HEK293 (cell line): ENCODE data around the gene CCDC12.

Experiments
- CTCF ChIA-PET: fragments of 350-600 bp; formaldehyde crosslinking; extraction: SDS; loops from one replicate; lab custom pipeline; 2021; ENCODE audit warnings: antibody characterized with exemption; lab: Yijun Ruan, JAX
- POLR2A ChIA-PET: fragments of 300-600 bp; formaldehyde crosslinking; extraction: SDS; loops from one replicate; lab custom pipeline; 2020; ENCODE audit warnings: antibody characterized with exemption, inconsistent platforms; lab: Yijun Ruan, JAX
- H3K27ac ChIP-seq: fragments of 200-500 bp; sonication (Bioruptor generic); 2 replicates; pipeline ENCODE4 v1.5.1; 2014; ENCODE audit warnings: low read depth, low read length, control low read depth, inconsistent platforms; ENCODE audit errors: extremely low read depth
- H3K36me3 ChIP-seq, 2 experiments: fragments of 200-500 bp in 1 of 2; sonication (Bioruptor generic) in 1 of 2; 1 replicate in 1 of 2; 2 replicates in 1 of 2; pipeline ENCODE4 v1.5.1; 2014 to 2017; ENCODE audit warnings: inconsistent platforms in 2 of 2, low read length in 2 of 2; ENCODE audit not compliant: control insufficient read depth in 2 of 2, insufficient read depth in 1 of 2
- H3K4me1 ChIP-seq: fragments of 200-500 bp; sonication (Bioruptor generic); 2 replicates; pipeline ENCODE4 v1.5.1; 2014; ENCODE audit warnings: mild to moderate bottlenecking, low read length, inconsistent platforms; ENCODE audit not compliant: control insufficient read depth, insufficient read depth
- H3K4me3 ChIP-seq: 2 replicates; pipeline ENCODE4 v1.5.1; 2011; ENCODE audit warnings: low read depth, mild to moderate bottlenecking, control low read depth, low read length, moderate library complexity
- H3K9me3 ChIP-seq: fragments of 200-500 bp; sonication (Bioruptor generic); 2 replicates; pipeline ENCODE4 v1.5.1; 2014; ENCODE audit warnings: low read depth, low read length, inconsistent platforms; ENCODE audit not compliant: control insufficient read depth, insufficient read depth
- BCL11A ChIP-seq: fragments of 450-650 bp; formaldehyde crosslinking; IDR thresholded peaks from 2 replicates; pipeline ENCODE4 v1.5.1; 2016; ENCODE audit warnings: low read depth, missing biosample characterization, missing genetic modification characterization
- EGR2 ChIP-seq: fragments of 450-650 bp; formaldehyde crosslinking; IDR thresholded peaks from 2 replicates; pipeline ENCODE4 v1.5.1; 2016; ENCODE audit warnings: low read depth, missing biosample characterization, missing genetic modification characterization
- GFI1B ChIP-seq: fragments of 450-650 bp; formaldehyde crosslinking; IDR thresholded peaks from 2 replicates; pipeline ENCODE4 v1.5.1; 2016; ENCODE audit warnings: missing biosample characterization, missing genetic modification characterization
- GLIS1 ChIP-seq: fragments of 450-650 bp; formaldehyde crosslinking; IDR thresholded peaks from 2 replicates; pipeline ENCODE4 v1.5.1; 2016; ENCODE audit warnings: missing biosample characterization, missing genetic modification characterization
- PRDM2 ChIP-seq: fragments of 450-650 bp; formaldehyde crosslinking; IDR thresholded peaks from 2 replicates; pipeline ENCODE4 v1.5.1; 2016; ENCODE audit warnings: missing biosample characterization, missing genetic modification characterization, borderline replicate concordance
- SCRT1 ChIP-seq: fragments of 450-650 bp; formaldehyde crosslinking; IDR thresholded peaks from 2 replicates; pipeline ENCODE4 v1.5.1; 2016; ENCODE audit warnings: missing biosample characterization, missing genetic modification characterization, borderline replicate concordance
- ZBTB17 ChIP-seq: fragments of 450-650 bp; formaldehyde crosslinking; IDR thresholded peaks from 2 replicates; pipeline ENCODE4 v1.5.1; 2016; ENCODE audit warnings: missing biosample characterization, missing genetic modification characterization
- ZBTB20 ChIP-seq: fragments of 450-650 bp; formaldehyde crosslinking; IDR thresholded peaks from 2 replicates; pipeline ENCODE4 v1.5.1; 2016; ENCODE audit warnings: missing biosample characterization, missing genetic modification characterization
- ZFHX2 ChIP-seq: fragments of 450-650 bp; formaldehyde crosslinking; conservative IDR thresholded peaks from 2 replicates; pipeline ENCODE4 v1.5.1; 2016; ENCODE audit warnings: missing biosample characterization, missing genetic modification characterization
- ZNF112 ChIP-seq: fragments of 450-650 bp; formaldehyde crosslinking; IDR thresholded peaks from 2 replicates; pipeline ENCODE4 v1.5.0; 2017; ENCODE audit warnings: missing biosample characterization, missing genetic modification characterization
- ZNF202 ChIP-seq: fragments of 450-650 bp; formaldehyde crosslinking; IDR thresholded peaks from 2 replicates; pipeline ENCODE4 v1.5.1; 2016; ENCODE audit warnings: missing biosample characterization, missing genetic modification characterization, borderline replicate concordance
- ZNF221 ChIP-seq: fragments of 450-650 bp; formaldehyde crosslinking; IDR thresholded peaks from 2 replicates; pipeline ENCODE4 v1.5.1; 2017; ENCODE audit warnings: missing biosample characterization, missing genetic modification characterization, borderline replicate concordance
- ZNF350 ChIP-seq: fragments of 450-650 bp; formaldehyde crosslinking; IDR thresholded peaks from 2 replicates; pipeline ENCODE4 v1.5.0; 2017; ENCODE audit warnings: missing biosample characterization, mild to moderate bottlenecking, missing genetic modification characterization
- ZNF654 ChIP-seq: fragments of 450-650 bp; formaldehyde crosslinking; IDR thresholded peaks from 2 replicates; pipeline ENCODE4 v1.5.1; 2016; ENCODE audit warnings: low read depth, missing biosample characterization, missing genetic modification characterization
- ZNF707 ChIP-seq: fragments of 450-650 bp; formaldehyde crosslinking; IDR thresholded peaks from 2 replicates; pipeline ENCODE4 v1.5.1; 2016; ENCODE audit warnings: missing biosample characterization, missing genetic modification characterization
- ZNF777 ChIP-seq: fragments of 450-650 bp; formaldehyde crosslinking; IDR thresholded peaks from 2 replicates; pipeline ENCODE4 v1.5.1; 2017; ENCODE audit warnings: missing biosample characterization, missing genetic modification characterization, borderline replicate concordance
- TF ChIP-seq, protein P1 (sequence below): fragments of 450-650 bp; formaldehyde crosslinking; IDR thresholded peaks from 2 replicates; pipeline ENCODE4 v1.5.1; 2017; ENCODE audit warnings: missing biosample characterization, missing genetic modification characterization
- TF ChIP-seq, protein P2 (sequence below): fragments of 450-650 bp; formaldehyde crosslinking; IDR thresholded peaks from 2 replicates; pipeline ENCODE4 v1.5.1; 2016; ENCODE audit warnings: missing biosample characterization, missing genetic modification characterization

Gene CCDC12

GRCh38 chr3:46876313-46877300, 99.9 kb downstream of the CCDC12 start:
- Histone ChIP-seq H3K9me3 (no peaks in the 10 kb centered on the region), H3K27ac (no peak overlapping the region), H3K4me3 (no peak overlapping the region), H3K4me1 (no peaks in the 10 kb centered on the region), H3K36me3 (no peaks in the 10 kb centered on the region)
- CTCF ChIA-PET = interaction anchor here (0.7 to 4.3 kb wide), 2 partner anchors 10 to 87 kb away, joined by 3 to 23 read pairs; no protein-coding TSS in a partner anchor
- POLR2A ChIA-PET = no interaction called here
- TF ChIP-seq GFI1B (tag by site-specific recombination) = no peak
- no peak for TF ChIP-seq ZNF777 (tag by site-specific recombination)
- no peak for TF ChIP-seq ZNF202 (tag by site-specific recombination)

GRCh38 chr3:46875560-46875959, 101.0 kb downstream of the CCDC12 start:
- Histone ChIP-seq H3K27ac (no peak overlapping the region), H3K36me3 (no peaks in the 10 kb centered on the region), H3K4me3 (no peak overlapping the region), H3K9me3 (no peaks in the 10 kb centered on the region), H3K4me1 (no peaks in the 10 kb centered on the region)
- TF ChIP-seq ZFHX2 (tag by site-specific recombination) (peak; percentile 50), EGR2 (tag by site-specific recombination) (peak; percentile 58; the same call in 1 of the 2 replicates), ZNF221 (no peak), GLIS1 (tag by site-specific recombination) (no peak)
- TF ChIP-seq, all 188 proteins: peak for 2
- ChIA-PET CTCF (interaction anchor here (0.7 to 4.3 kb wide), 2 partner anchors 9 to 16 kb away, joined by 3 to 23 read pairs; no protein-coding TSS in a partner anchor), POLR2A (no interaction called here)

- POLR2A ChIA-PET = no interaction called here
- CTCF ChIA-PET = interaction anchor here (0.7 kb wide), 1 partner anchor 9 kb away, joined by 4 read pairs; no protein-coding TSS in a partner anchor
- no peaks in the 10 kb centered on the region for H3K4me1 ChIP-seq
- H3K9me3 ChIP-seq = no peaks in the 10 kb centered on the region
- no peak overlapping the region for H3K27ac ChIP-seq
- no peaks in the 10 kb centered on the region for H3K36me3 ChIP-seq
- H3K4me3 ChIP-seq = no peak overlapping the region
- TF ChIP-seq ZNF350 (tag by site-specific recombination) (no peak), ZNF707 (tag by site-specific recombination) (no peak), PRDM2 (tag by site-specific recombination) (no peak), ZNF112 (tag by site-specific recombination) (no peak), ZBTB20 (tag by site-specific recombination) (no peak), BCL11A (no peak), ZBTB17 (tag by site-specific recombination) (no peak), ZNF654 (tag by site-specific recombination) (no peak), SCRT1 (tag by site-specific recombination) (no peak)
- TF ChIP-seq, protein P1, sequence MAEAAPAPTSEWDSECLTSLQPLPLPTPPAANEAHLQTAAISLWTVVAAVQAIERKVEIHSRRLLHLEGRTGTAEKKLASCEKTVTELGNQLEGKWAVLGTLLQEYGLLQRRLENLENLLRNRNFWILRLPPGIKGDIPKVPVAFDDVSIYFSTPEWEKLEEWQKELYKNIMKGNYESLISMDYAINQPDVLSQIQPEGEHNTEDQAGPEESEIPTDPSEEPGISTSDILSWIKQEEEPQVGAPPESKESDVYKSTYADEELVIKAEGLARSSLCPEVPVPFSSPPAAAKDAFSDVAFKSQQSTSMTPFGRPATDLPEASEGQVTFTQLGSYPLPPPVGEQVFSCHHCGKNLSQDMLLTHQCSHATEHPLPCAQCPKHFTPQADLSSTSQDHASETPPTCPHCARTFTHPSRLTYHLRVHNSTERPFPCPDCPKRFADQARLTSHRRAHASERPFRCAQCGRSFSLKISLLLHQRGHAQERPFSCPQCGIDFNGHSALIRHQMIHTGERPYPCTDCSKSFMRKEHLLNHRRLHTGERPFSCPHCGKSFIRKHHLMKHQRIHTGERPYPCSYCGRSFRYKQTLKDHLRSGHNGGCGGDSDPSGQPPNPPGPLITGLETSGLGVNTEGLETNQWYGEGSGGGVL (tag by site-specific recombination) = no peak
- TF ChIP-seq, protein P2, sequence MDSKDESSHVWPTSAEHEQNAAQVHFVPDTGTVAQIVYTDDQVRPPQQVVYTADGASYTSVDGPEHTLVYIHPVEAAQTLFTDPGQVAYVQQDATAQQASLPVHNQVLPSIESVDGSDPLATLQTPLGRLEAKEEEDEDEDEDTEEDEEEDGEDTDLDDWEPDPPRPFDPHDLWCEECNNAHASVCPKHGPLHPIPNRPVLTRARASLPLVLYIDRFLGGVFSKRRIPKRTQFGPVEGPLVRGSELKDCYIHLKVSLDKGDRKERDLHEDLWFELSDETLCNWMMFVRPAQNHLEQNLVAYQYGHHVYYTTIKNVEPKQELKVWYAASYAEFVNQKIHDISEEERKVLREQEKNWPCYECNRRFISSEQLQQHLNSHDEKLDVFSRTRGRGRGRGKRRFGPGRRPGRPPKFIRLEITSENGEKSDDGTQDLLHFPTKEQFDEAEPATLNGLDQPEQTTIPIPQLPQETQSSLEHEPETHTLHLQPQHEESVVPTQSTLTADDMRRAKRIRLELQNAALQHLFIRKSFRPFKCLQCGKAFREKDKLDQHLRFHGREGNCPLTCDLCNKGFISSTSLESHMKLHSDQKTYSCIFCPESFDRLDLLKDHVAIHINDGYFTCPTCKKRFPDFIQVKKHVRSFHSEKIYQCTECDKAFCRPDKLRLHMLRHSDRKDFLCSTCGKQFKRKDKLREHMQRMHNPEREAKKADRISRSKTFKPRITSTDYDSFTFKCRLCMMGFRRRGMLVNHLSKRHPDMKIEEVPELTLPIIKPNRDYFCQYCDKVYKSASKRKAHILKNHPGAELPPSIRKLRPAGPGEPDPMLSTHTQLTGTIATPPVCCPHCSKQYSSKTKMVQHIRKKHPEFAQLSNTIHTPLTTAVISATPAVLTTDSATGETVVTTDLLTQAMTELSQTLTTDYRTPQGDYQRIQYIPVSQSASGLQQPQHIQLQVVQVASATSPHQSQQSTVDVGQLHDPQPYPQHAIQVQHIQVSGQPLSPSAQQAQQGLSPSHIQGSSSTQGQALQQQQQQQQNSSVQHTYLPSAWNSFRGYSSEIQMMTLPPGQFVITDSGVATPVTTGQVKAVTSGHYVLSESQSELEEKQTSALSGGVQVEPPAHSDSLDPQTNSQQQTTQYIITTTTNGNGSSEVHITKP (tag by site-specific recombination) = no peak
Observed at GRCh38 chr3:46874430-46874829, 102.1 kb downstream of the CCDC12 start.
